GM12874 (cell line): ENCODE data around the gene ISLR.

ENCODE experiments used
- CTCF ChIP-seq: IDR thresholded peaks from 2 replicates; pipeline ENCODE4 v1.5.1; 2011; ENCODE audit warnings: low read depth, mild to moderate bottlenecking, control low read depth, low read length, moderate library complexity; ENCODE audit not compliant: insufficient read depth

ISLR gene

GRCh38 chr15:74185710-74186348 lies 12.3 kb downstream of the ISLR start:
- no peak for TF ChIP-seq CTCF

- no peak for TF ChIP-seq CTCF
Measured at GRCh38 chr15:74188216-74188615, 14.7 kb downstream of the ISLR start.

GRCh38 chr15:74191798-74192197 lies 18.3 kb downstream of the ISLR start:
- no peak for TF ChIP-seq CTCF

- TF ChIP-seq CTCF = no peak
Measured at GRCh38 chr15:74192751-74193150, 19.2 kb downstream of the ISLR start.

- no peak for TF ChIP-seq CTCF
Measured at GRCh38 chr15:74193299-74193718, 19.8 kb downstream of the ISLR start.

GRCh38 chr15:74193905-74194304 lies 20.4 kb downstream of the ISLR start:
- no peak for TF ChIP-seq CTCF

GRCh38 chr15:74194572-74195559 lies 21.4 kb downstream of the ISLR start:
- no peak for TF ChIP-seq CTCF
